Stimulated activated CD8-positive, alpha-beta memory T cell treated with anti-CD3 and anti-CD28 coated beads, Interleukin-15, amount 100 ng/mL, for 48 hours (primary cell): ENCODE measurements around the gene UQCRHL.

ENCODE experiments used
- DNase-seq, 2 donors: peaks; one replicate each; pipeline ENCODE4 v3.0.0-alpha.2; 2020; ENCODE audit warnings: low read depth in 2 of 2

Gene UQCRHL

DNA sequence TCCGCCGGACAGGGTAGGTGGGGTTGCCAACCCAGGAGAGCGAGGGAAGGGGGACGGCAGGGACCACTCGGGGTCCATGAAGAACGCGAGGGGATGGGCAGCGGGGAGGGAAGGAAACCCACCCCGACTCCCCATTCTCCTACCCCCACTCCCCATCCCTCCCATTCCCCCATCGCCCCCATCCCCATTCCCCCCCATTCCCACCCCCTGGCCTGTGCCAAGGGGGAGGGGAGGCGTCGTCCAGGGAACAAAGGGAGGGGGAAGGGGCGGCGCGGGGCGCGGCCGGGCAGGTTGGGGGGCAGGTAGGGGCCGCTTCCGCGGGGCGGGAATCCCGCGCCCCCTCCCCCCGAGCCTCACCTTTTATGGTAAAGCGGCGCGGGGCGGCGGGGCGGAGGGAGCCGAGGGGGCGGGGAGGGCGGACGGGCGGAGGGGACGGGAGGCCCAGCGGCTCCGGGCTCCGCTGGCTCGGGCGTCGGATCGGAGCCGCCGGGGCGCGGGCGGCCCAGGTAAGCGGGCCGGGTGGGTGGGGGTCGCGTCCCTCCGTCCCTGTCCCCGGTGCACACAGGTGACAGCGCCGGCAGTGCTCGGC, 49.0 kb downstream of the UQCRHL start, which contains the start of gene FBLIM1:
FBLIM1 (plus strand) TSS at position 453 of the 589 bp plus-strand sequence. CDS start 6,189 bp downstream, outside the sequence.
- DNase-seq = no peak

DNA sequence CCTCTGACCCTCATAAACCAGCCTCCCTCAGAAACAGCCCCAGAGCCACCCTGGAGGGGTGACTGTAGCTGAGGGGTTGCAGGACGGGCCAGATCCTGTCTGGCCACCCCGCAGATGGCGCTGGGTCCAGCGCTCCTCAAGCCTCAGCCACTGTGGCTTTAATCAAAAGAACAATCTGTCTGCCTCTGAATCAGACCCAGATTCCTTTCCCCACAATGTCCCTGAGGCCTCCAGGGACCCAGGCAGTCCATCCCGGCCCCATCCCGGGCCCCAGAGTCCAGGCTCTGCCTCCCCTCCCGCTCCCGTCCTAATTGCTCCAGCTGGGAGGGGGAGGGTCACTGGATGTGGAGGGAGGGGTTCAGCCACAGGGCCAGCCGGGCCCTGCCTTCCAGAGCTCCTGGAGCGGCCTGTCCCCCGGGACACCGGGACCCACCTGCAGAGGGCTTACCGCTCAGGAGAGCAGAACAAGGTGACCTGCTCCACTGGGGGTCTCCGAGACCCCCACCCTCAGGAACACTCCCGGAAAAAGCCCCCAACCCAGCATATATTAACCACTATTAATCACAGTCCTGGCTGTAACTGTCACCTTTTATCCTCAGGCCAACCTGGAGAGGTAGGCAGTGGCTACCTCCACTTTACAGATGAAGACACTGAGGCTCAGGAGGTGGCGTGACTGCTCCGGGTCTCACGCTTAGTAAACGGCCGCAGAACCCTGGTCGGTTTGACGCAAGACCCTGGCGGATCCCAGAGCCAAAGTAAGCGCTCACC, 49.7 kb downstream of the UQCRHL start:
- no peak for DNase-seq
